AG04449 (cell line): ENCODE data around the gene ESRP2.

Experiments
- CTCF ChIA-PET: fragments of 350-600 bp; formaldehyde crosslinking; extraction: SDS; loops from one replicate; lab custom pipeline; 2021; ENCODE audit warnings: antibody characterized with exemption; lab: Yijun Ruan, JAX
- POLR2A ChIA-PET: fragments of 400-600, 350-600 bp; formaldehyde crosslinking; extraction: SDS; loops from one replicate; lab custom pipeline; 2020; ENCODE audit warnings: antibody characterized with exemption, inconsistent platforms; lab: Yijun Ruan, JAX
- DNase-seq: peaks from one replicate; pipeline ENCODE4 v3.0.0-alpha.2; 2010; ENCODE audit warnings: low read depth, low spot score
- H3K4me3 ChIP-seq: 2 replicates; pipeline ENCODE4 v1.5.1; 2011; ENCODE audit warnings: low read depth, mild to moderate bottlenecking, control low read depth, low read length
- TF ChIP-seq, protein P1 (sequence below): IDR thresholded peaks from one replicate; pipeline ENCODE4 v1.5.1; 2011; ENCODE audit warnings: mild to moderate bottlenecking, moderate library complexity, low read length, control low read depth, inconsistent platforms; ENCODE audit not compliant: insufficient read depth; ENCODE audit errors: missing control alignments

The ESRP2 gene

DNA sequence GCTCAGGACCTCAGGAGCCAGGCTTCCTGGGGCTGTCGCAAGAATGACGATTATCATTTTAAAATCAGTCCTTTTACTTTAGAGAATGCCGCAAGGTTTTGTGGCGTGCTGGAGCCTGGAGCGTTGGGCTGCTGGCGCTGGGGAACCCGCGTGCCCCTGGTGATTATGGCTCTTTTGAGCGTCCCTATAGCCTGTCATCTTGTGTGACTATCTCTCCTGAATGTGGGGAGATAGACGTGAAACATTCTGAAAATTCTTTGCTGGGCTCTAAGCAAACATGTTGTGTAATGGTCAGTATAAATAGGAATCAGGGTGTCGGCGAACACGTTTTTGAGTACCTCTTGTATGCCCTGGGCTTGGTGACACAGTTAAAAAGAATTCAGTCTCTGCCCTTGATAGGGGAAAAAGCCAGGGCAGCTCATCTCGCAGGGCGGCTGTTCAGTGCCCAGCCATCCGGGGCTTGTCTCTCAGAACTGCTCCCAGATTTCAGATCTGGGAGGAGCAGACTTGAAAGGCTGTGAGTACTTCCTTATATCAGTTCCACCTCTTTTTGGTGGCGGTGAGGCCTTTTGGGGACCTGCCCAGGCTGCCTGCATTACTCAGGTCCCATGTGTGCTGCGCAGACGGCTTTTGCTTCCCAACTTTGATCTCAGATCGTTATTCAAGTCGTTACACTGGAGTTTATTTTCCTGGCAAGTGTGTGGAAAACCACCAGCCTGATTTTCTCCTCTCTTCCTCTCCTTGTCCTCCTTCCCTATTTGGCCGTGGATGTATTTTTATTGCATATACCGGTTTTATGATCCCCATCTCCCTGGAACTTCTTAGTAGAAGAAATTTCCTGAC lies 29.4 kb upstream of the ESRP2 start:
- peak; percentile 65 for DNase-seq
- CTCF ChIA-PET, result interaction anchor here (6.2 to 8.9 kb wide), 2 partner anchors 46 to 63 kb away, joined by 34 to 374 read pairs; partner anchors contain the start of genes PRMT7 and SLC7A6OS
- POLR2A ChIA-PET, result interaction anchor here (0.6 to 3.2 kb wide), 4 partner anchors 20 to 46 kb away, joined by 3 to 20 read pairs (median 16); partner anchors contain the start of genes PLA2G15, PRMT7 and SLC7A6OS
- peak overlapping the region; percentile 98 for H3K4me3 ChIP-seq
- TF ChIP-seq, protein P1, sequence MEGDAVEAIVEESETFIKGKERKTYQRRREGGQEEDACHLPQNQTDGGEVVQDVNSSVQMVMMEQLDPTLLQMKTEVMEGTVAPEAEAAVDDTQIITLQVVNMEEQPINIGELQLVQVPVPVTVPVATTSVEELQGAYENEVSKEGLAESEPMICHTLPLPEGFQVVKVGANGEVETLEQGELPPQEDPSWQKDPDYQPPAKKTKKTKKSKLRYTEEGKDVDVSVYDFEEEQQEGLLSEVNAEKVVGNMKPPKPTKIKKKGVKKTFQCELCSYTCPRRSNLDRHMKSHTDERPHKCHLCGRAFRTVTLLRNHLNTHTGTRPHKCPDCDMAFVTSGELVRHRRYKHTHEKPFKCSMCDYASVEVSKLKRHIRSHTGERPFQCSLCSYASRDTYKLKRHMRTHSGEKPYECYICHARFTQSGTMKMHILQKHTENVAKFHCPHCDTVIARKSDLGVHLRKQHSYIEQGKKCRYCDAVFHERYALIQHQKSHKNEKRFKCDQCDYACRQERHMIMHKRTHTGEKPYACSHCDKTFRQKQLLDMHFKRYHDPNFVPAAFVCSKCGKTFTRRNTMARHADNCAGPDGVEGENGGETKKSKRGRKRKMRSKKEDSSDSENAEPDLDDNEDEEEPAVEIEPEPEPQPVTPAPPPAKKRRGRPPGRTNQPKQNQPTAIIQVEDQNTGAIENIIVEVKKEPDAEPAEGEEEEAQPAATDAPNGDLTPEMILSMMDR, result no peak

DNA sequence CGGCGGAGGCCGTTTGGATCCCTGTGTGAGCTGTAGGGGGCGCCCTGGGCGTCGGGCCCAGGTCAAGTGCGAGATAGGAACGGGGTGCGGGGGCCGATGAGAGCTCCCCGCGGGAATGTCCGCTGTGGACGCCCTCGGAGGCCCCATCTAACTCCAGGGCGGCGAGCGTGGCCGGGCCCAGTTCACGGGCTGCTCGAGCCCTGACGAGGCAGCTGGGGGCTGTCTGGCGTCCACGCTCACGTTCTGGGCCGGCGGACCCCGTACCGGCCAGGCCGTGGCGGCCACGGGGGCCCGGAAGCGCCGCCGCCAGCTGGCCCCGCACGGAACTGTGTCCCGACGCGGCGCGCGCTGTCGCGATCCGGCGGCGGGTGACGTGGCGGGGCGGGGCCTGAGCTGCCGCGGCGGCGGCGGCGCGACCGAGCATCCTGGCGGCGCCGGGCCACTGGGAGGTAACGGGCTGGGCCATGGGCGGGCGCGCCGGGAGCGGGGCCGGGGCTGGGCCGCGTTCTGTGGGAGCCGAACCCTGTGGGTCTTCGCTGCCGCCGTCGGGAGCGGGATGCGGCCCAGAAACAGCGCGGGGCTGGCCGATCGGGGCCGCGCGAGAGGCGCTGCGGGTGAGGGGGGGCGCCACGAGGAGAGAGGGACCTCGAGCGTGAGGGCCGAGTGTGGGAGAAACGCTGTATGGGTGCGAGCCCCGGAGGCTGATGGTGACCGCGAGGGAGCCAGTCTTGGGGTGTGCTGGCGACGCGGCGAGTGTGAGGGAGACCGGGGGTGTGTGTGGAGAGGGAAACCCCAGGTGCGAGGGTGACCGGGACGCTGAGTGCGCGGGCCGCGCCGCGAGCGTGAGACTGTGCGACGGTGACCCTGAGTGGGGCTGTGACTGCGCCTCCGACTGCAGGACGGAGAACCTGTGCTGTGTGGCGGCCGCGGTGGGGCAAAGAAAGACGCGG lies 28.5 kb upstream of the ESRP2 start, which contains the start of gene SLC7A6:
TSS of gene SLC7A6 (plus strand) at position 399 of the 950 bp plus-strand sequence. CDS start 10,201 bp downstream, outside the sequence.
- CTCF ChIA-PET, result interaction anchor here (0.7 to 8.9 kb wide), 25 partner anchors 11 to 263 kb away, joined by 3 to 374 read pairs (median 10); partner anchors contain the start of genes ESRP2, PLA2G15, PRMT7 and SLC7A6OS
- TF ChIP-seq, protein P1, result peak; percentile 82
- H3K4me3 ChIP-seq, result peak within 1 kb of the TSS; percentile 98
- no peak for DNase-seq
- POLR2A ChIA-PET, result interaction anchor here (0.8 to 3.2 kb wide), 17 partner anchors 8 to 200 kb away, joined by 3 to 20 read pairs (median 4); partner anchors contain the start of genes PLA2G15, PRMT7 and SLC7A6OS

GRCh38 chr16:68263559-68264127 lies 27.7 kb upstream of the ESRP2 start:
- DNase-seq, result no peak
- CTCF ChIA-PET, result interaction anchor here (0.8 to 8.9 kb wide), 24 partner anchors 11 to 264 kb away, joined by 3 to 374 read pairs (median 10); partner anchors contain the start of genes ESRP2, PLA2G15, PRMT7 and SLC7A6OS
- POLR2A ChIA-PET, result interaction anchor here (0.8 to 3.2 kb wide), 16 partner anchors 9 to 199 kb away, joined by 3 to 20 read pairs (median 4); partner anchors contain the start of genes PLA2G15, PRMT7 and SLC7A6OS
- TF ChIP-seq, protein P1, result no peak
- H3K4me3 ChIP-seq, result peak overlapping the region; percentile 98

GRCh38 chr16:68259007-68259825 lies 23.3 kb upstream of the ESRP2 start:
- H3K4me3 ChIP-seq, result no peak overlapping the region
- POLR2A ChIA-PET, result no interaction called here

More at GRCh38 chr16:68259007-68259825, 23.3 kb upstream of the ESRP2 start:
- TF ChIP-seq, protein P1, result no peak
- DNase-seq, result no peak
- CTCF ChIA-PET, result interaction anchor here (1.5 to 8.9 kb wide), 9 partner anchors 11 to 252 kb away, joined by 4 to 374 read pairs (median 34); partner anchors contain the start of genes PLA2G15, PRMT7 and SLC7A6OS
